Measurements from ENCODE around the gene MED22.

The MED22 gene

GRCh38 chr9:133368249-133368881 is 20.4 kb upstream of the MED22 start:
- ATAC-seq: no peak
- Mint-ChIP-seq H3K9me3 (no peaks in the 10 kb centered on the region), H3K36me3 (peaks cover 54% of the 10 kb centered on the region), H3K4me1 (peaks cover 53% of the 10 kb centered on the region), H3K4me3 (no peak overlapping the region), H3K27me3 (no peaks in the 10 kb centered on the region), H3K27ac (peak overlapping the region; percentile 59)

DNA sequence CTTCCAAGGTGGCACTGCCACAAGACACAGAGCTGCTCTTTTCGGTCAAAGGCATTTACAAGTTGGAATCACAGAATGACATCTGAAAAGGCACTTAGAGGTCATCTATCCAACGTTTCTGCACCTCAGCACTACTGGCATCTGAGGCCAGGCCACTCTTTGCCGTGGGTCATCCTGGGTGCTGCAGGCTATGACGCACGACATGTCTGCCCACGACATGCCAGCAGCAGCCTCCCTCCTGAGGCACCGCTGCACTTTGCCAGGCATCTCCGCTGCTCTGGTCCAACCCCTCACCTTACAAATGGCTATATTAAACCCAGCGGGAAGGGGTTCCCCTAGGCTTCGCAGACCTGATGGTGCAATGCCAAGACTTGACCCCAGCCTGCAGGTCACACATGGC is 19.8 kb upstream of the MED22 start:
- no peak overlapping the region for H3K4me3 Mint-ChIP-seq
- peaks cover 47% of the 10 kb centered on the region for H3K4me1 Mint-ChIP-seq
- peaks cover 60% of the 10 kb centered on the region for H3K36me3 Mint-ChIP-seq
- no peaks in the 10 kb centered on the region for H3K27me3 Mint-ChIP-seq
- no peaks in the 10 kb centered on the region for H3K9me3 Mint-ChIP-seq
- H3K27ac Mint-ChIP-seq: no peak overlapping the region
- ATAC-seq: no peak

DNA sequence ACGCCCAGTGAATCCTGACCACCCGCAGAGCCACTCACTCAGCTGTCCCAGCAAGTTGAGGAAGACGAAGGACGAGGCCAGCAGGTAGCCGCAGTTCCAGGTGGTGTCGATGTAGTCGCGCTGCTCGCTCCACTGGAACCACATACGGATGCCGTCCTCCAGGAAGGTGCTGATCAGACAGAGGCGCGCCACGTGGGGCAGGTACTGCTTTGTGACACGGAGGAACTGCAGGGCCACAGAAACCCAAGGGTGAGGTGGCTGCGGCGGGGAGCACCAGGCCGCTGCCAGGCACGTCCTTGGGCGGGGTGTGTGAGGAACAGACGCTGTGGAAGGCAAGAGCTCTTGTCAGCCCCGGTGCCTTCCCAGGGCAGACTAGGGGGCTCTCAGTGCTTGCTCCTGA is 19.3 kb upstream of the MED22 start:
- no peak for ATAC-seq
- Mint-ChIP-seq H3K9me3 (no peaks in the 10 kb centered on the region), H3K4me1 (peaks cover 42% of the 10 kb centered on the region), H3K27me3 (no peaks in the 10 kb centered on the region), H3K4me3 (no peak overlapping the region), H3K27ac (no peak overlapping the region), H3K36me3 (peaks cover 64% of the 10 kb centered on the region)

- no peak for ATAC-seq
- H3K4me1 Mint-ChIP-seq: peaks cover 34% of the 10 kb centered on the region
- peaks cover 72% of the 10 kb centered on the region for H3K36me3 Mint-ChIP-seq
- H3K4me3 Mint-ChIP-seq: no peak overlapping the region
- H3K9me3 Mint-ChIP-seq: no peaks in the 10 kb centered on the region
- no peak overlapping the region for H3K27ac Mint-ChIP-seq
- H3K27me3 Mint-ChIP-seq: no peaks in the 10 kb centered on the region
Measured at GRCh38 chr9:133366435-133366834, 18.5 kb upstream of the MED22 start.

GRCh38 chr9:133362359-133363044 is 14.6 kb upstream of the MED22 start:
- H3K4me3 Mint-ChIP-seq: no peak overlapping the region
- no peaks in the 10 kb centered on the region for H3K27me3 Mint-ChIP-seq
- no peaks in the 10 kb centered on the region for H3K9me3 Mint-ChIP-seq
- peaks cover 76% of the 10 kb centered on the region for H3K36me3 Mint-ChIP-seq
- H3K4me1 Mint-ChIP-seq: peaks cover 26% of the 10 kb centered on the region
- no peak overlapping the region for H3K27ac Mint-ChIP-seq
- no peak for ATAC-seq

GRCh38 chr9:133361507-133362092 is 13.7 kb upstream of the MED22 start:
- Mint-ChIP-seq H3K4me3 (no peak overlapping the region), H3K4me1 (peaks cover 34% of the 10 kb centered on the region), H3K27ac (no peak overlapping the region), H3K27me3 (no peaks in the 10 kb centered on the region), H3K9me3 (no peaks in the 10 kb centered on the region), H3K36me3 (peaks cover 76% of the 10 kb centered on the region)
- ATAC-seq: no peak

GRCh38 chr9:133360400-133361393 is 12.8 kb upstream of the MED22 start:
- Mint-ChIP-seq H3K4me3 (no peak overlapping the region), H3K9me3 (no peaks in the 10 kb centered on the region), H3K36me3 (peaks cover 68% of the 10 kb centered on the region), H3K27me3 (no peaks in the 10 kb centered on the region), H3K4me1 (peaks cover 34% of the 10 kb centered on the region), H3K27ac (no peak overlapping the region)
- ATAC-seq: no peak

DNA sequence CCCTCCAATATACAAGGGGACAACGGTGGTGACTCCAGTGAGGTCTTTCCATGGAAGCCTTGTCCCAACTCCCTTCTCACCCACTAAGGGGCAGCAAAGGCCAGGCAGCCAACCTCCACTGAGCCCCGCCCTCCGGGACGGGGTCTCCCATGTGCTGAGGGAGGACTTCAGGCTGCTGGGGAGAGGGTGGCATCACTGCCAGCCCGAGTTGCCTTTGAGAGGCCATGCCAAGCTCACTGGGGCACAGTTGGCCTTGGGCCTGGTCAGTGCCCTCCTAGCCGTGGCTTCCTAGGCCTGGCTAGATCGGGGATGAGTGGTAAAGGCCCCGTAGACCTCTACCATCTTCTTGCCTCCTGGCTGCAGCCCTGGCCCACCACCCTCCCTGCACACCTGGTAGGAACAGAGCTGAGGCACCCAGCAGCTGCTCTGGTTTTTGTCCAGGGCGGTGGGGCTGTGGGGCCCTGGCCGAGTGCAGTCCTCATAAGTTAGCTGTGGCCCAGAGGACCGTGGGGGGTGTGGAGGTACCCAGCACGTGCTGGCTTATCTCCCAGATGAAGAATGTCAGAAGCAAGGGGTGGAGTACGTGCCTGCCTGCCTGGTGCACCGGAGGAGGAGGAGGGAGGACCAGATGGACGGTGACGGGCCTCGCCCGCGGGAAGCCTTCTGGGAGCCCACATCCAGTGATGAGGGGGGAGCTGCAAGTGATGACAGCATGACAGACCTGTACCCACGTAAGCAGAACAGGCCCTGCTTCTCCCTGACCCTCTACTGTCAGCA is 11.7 kb upstream of the MED22 start:
- H3K4me1 Mint-ChIP-seq: peaks cover 42% of the 10 kb centered on the region
- peak overlapping the region; percentile 72 for H3K27ac Mint-ChIP-seq
- no peak for ATAC-seq
- H3K27me3 Mint-ChIP-seq: no peaks in the 10 kb centered on the region
- H3K9me3 Mint-ChIP-seq: no peaks in the 10 kb centered on the region
- H3K36me3 Mint-ChIP-seq: peaks cover 61% of the 10 kb centered on the region
- H3K4me3 Mint-ChIP-seq: no peak overlapping the region

- Mint-ChIP-seq H3K27ac (peak overlapping the region; percentile 95), H3K27me3 (no peaks in the 10 kb centered on the region), H3K9me3 (no peaks in the 10 kb centered on the region), H3K4me1 (peaks cover 58% of the 10 kb centered on the region), H3K4me3 (peak overlapping the region; percentile 92), H3K36me3 (peaks cover 54% of the 10 kb centered on the region)
- no peak for ATAC-seq
Measured at GRCh38 chr9:133357656-133358055, 9.7 kb upstream of the MED22 start.

- peaks cover 64% of the 10 kb centered on the region for H3K4me1 Mint-ChIP-seq
- H3K27ac Mint-ChIP-seq: peak within 1 kb of the TSS; percentile 95
- peak within 1 kb of the TSS; percentile 92 for H3K4me3 Mint-ChIP-seq
- H3K9me3 Mint-ChIP-seq: no peaks in the 10 kb centered on the region
- peak; percentile 94 for ATAC-seq
- peaks cover 44% of the 10 kb centered on the region for H3K36me3 Mint-ChIP-seq
- H3K27me3 Mint-ChIP-seq: no peaks in the 10 kb centered on the region
Measured at GRCh38 chr9:133356391-133357091, 8.6 kb upstream of the MED22 start, which contains the start of the genes SURF1 and SURF2. Gene SURF1, minus strand, starts transcription at chr9:133356487. Its CDS starts 34 bp downstream, at chr9:133356453. Gene SURF2, plus strand, starts transcription at chr9:133356550. Its CDS starts 43 bp downstream, at chr9:133356593.

- H3K4me3 Mint-ChIP-seq: peak overlapping the region; percentile 79
- peaks cover 65% of the 10 kb centered on the region for H3K4me1 Mint-ChIP-seq
- H3K27ac Mint-ChIP-seq: peak overlapping the region; percentile 95
- peak; percentile 49 for ATAC-seq
- no peaks in the 10 kb centered on the region for H3K9me3 Mint-ChIP-seq
- peaks cover 39% of the 10 kb centered on the region for H3K36me3 Mint-ChIP-seq
- no peaks in the 10 kb centered on the region for H3K27me3 Mint-ChIP-seq
Measured at GRCh38 chr9:133355881-133356357, 8.0 kb upstream of the MED22 start.

DNA sequence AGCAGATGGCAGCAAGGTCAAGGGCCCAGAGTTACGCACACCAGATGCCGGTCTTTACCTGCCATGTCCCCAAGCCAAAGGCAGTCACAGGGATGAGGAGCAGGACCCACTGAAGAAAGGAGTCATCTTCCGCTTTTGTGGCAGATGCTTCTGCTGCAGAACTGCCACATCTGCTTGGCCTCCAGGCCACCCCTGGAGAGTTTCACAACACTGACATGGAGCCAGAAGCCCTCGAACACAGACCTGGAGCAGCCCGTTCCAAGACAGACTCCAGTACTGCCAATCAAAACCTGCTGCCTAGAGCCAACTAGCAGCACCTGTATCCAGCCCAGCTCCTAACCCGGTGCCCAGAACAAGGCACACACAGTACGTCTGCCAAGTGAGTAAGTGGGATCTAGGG is 6.8 kb upstream of the MED22 start:
- peaks cover 66% of the 10 kb centered on the region for H3K4me1 Mint-ChIP-seq
- H3K9me3 Mint-ChIP-seq: no peaks in the 10 kb centered on the region
- H3K4me3 Mint-ChIP-seq: no peak overlapping the region
- ATAC-seq: no peak
- peaks cover 42% of the 10 kb centered on the region for H3K36me3 Mint-ChIP-seq
- H3K27ac Mint-ChIP-seq: no peak overlapping the region
- no peaks in the 10 kb centered on the region for H3K27me3 Mint-ChIP-seq

- Mint-ChIP-seq H3K4me1 (peaks cover 70% of the 10 kb centered on the region), H3K27me3 (no peaks in the 10 kb centered on the region), H3K36me3 (peaks cover 45% of the 10 kb centered on the region), H3K4me3 (no peak overlapping the region), H3K9me3 (no peaks in the 10 kb centered on the region), H3K27ac (peak overlapping the region; percentile 67)
- no peak for ATAC-seq
Measured at GRCh38 chr9:133353548-133353947, 5.6 kb upstream of the MED22 start.
